ENCODE results near the gene GSAP.

- TF ChIP-seq, protein P1, sequence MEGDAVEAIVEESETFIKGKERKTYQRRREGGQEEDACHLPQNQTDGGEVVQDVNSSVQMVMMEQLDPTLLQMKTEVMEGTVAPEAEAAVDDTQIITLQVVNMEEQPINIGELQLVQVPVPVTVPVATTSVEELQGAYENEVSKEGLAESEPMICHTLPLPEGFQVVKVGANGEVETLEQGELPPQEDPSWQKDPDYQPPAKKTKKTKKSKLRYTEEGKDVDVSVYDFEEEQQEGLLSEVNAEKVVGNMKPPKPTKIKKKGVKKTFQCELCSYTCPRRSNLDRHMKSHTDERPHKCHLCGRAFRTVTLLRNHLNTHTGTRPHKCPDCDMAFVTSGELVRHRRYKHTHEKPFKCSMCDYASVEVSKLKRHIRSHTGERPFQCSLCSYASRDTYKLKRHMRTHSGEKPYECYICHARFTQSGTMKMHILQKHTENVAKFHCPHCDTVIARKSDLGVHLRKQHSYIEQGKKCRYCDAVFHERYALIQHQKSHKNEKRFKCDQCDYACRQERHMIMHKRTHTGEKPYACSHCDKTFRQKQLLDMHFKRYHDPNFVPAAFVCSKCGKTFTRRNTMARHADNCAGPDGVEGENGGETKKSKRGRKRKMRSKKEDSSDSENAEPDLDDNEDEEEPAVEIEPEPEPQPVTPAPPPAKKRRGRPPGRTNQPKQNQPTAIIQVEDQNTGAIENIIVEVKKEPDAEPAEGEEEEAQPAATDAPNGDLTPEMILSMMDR (IDR thresholded peaks at IDR 0.05 in 8 of 11, conservative IDR thresholded peaks at IDR 0.05 in 3 of 11): no peak
- TF ChIP-seq POLR2A (IDR thresholded peaks at IDR 0.05) (no peak), POLR2AphosphoS5 (IDR thresholded peaks at IDR 0.05) (no peak)
These were observed 85.8 kb downstream of the GSAP start for GRCh38 chr7:77330169-77330882.
